Islet precursor cell (in vitro differentiated cells): ENCODE measurements around the gene IL1R2.

ENCODE experiments used
- DNase-seq: peaks from one replicate; pipeline ENCODE4 v3.0.0-alpha.2; 2018

The IL1R2 gene, protein sequence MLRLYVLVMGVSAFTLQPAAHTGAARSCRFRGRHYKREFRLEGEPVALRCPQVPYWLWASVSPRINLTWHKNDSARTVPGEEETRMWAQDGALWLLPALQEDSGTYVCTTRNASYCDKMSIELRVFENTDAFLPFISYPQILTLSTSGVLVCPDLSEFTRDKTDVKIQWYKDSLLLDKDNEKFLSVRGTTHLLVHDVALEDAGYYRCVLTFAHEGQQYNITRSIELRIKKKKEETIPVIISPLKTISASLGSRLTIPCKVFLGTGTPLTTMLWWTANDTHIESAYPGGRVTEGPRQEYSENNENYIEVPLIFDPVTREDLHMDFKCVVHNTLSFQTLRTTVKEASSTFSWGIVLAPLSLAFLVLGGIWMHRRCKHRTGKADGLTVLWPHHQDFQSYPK

DNA sequence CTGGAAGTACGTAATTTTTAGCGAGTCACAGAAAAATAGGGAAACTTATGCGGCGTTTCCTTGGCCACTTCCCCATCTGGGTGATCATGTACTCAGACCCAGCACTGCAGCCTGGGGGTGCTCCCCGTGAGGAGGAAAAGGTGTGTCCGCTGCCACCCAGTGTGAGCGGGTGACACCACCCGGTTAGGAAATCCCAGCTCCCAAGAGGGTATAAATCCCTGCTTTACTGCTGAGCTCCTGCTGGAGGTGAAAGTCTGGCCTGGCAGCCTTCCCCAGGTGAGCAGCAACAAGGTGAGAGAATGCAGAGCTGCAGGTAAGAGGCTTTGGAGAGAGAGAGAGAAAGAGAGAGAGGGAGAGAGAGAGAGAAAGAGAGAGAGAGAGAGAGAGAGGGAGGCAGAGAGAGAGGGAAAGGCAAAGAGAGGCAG lies at the start of gene IL1R2:
IL1R2 (plus strand) TSS at position 240 of the 425 bp plus-strand sequence. CDS start 16,616 bp downstream, outside the sequence.
- DNase-seq: no peak

DNA sequence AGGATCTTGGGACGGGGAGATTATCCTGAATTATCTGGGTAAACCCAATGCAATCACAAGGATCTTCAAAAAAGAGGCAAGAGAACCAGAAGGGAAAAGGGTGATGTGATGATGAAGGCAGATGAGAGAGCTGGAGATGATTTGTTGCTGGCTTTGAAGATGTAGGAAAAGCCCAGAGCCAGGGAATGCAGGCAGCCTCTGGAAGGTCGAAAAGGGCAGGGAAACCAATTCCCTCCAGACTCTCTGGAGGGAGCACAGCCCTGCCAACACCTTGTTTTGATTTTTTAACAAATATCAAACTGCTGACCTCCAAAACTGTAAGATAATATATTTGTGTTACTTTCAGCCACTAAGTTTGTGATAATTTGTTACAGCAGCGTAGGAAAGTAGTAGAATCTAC lies 48.9 kb upstream of the IL1R2 start:
- no peak for DNase-seq

DNA sequence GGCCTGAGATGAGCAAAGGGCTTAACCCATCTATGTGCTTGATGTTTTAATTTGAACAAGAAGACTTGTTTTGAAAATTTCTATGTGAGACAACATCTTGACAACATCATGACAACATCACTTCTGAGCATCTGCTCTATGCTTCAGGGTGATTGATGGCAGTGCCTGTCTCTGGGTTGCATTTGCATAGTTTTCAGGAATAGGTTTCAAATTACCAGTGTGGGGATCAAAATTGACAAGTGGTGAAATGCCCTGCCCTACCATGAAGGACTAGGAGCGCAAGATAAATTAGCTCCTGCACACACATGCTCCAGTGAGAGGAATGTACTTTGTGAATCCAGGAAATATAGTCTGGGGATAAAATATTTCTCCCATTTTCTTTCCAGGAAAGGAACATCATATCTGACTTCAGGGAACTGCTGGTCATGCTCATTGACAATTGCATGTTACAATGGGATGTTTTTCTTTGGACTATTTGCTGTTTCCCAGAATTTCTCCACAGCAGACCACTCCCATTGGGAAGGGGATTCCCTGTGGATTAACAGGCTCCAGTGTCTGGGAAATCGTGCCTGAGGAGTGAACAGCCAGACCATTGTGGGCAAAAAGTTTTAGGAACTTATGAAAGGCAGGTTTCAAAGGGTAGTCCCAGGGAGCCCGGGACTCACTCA lies 45.3 kb upstream of the IL1R2 start:
- no peak for DNase-seq

DNA sequence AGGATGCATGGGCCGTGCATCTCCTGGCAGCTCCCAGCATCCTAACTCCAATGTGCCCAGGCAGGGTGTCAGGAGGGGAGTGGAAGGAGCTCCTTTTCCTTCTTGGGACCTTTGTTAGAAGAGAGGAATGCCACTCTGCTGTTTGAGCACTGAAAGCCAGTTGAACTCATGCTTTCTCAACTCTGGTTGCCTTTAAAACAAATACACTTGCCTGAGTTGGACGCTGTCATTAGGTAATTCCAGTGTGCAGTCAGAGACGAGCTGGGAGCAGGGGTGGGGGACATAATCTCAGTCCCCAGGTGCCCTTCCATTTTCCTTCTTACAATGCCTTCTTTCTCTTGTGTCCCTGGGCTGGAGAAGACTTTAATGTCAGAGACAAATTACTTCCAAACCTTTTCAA lies 44.4 kb upstream of the IL1R2 start:
- DNase-seq: no peak

DNA sequence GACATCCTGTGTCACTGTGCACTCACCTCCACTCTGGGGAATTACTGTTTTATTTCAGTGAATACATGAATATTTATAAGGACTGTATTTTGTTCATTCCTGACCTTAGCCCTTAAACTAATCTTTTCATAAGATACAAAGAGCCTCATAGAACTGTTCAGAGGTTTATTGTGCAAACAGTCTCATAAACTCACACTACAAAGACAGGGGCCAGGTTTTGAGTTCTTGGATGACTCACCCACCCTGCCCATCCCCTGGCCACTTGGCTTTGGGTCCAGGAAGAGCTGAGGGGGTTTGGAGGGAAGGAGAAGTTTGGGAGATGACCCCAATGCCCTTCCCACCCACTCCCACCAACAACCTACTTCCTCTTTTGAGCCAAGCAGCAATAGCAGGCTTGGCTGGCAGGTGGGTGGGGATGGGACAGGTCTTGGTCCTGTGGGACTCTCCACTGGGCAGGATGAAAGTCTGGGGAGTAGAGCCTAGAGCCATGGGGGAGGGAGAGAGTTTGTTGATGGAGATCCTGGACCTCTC lies 43.1 kb upstream of the IL1R2 start:
- no peak for DNase-seq

DNA sequence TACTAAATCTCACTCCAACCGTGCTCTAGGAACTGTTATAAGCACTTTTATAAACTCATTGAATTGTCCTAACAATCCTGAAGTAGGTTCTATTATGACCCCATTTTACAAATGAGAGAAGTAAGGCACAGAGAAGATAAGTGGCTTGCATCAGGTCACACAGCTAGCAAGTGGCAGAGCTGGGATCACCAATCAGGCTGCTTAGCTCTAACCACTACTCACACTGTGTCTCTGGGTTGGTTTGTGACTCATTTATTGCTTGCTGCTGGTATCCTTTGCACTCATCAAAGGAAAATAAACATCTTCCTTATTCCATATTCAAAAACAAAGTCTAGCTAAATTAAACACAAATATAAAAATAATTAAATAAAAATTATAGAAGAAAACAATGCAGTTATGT lies 42.5 kb upstream of the IL1R2 start:
- DNase-seq: no peak

DNA sequence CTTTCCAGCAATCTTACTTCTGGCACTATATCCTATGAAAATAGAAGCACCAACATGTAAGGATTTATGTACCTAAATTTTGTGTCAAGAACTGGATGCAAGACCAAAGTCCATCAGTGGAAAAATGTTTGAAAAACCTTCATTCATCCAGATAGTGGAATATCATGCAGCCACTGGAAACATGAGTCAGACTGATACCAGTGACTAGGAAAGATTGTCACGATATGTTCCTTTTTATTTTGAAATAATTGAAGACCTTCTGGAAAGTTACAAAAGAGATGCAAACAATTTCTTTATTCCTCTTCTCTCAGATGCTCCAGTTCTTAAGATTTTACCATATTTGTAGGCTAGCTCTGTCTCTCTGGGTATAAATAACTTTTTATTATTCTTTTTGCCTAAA lies 40.5 kb upstream of the IL1R2 start:
- DNase-seq: no peak

DNA sequence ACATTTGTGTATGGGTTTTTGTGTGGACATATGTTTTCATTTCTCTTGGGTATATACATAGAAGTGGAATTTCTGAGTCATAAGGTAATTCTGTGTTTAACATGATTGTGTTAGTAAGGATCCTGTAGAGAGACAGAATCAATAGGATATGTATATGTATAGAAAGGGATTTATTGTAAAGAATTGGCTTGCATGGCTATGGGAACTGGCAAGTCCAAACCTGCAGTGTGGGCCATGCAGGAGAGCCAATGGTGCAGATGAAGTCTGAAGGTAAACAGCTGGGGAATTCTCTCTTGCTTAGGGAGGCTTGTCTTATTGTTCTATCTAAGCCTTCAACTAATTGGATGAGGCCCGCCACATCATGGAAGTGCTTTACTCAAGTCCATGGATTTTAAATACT lies 39.2 kb upstream of the IL1R2 start:
- DNase-seq: no peak

DNA sequence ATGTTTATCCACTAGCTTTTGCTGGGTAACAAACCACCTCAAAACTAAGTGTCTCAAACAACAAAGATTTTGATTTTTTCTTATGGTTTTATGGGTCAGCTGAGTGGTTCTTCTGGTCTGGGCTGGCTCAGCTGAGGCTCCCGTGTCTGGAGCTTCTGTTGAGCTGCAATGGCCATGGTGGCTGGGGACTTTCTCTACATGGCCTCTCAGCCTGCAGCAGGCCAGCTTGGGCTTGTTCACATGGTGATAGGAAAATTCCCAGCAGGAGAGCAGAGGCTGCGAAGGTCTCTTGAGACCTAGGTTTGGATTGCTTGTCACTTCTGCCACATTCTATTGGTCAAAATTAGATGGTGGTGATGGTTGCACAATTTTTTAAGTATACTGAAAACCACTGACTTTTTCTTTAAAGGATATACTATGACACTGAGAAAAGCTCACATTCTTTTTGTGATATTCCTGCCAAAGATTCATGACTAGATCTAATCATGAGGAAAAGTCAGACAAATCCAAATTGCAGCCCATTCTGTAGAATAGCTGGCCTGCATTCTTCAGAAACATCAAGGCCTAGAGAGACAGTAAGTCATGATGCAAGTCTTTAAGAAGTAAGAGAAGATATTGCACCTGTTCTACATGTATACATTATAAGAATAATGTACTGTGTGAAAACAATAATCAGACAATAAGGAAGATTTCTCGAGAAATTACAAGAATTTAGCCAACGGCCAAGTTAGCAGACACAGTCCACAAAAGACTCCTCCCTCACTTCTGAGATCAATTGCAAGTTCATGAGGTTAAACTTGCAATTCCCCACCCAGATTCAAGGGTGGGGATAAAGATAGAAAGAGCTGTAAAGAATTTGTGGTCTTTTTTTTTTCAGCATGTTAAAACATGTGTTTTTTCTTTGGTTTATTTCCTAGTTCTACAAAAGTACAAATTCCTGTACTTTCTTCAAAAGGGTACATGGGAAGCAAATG lies 35.0 kb upstream of the IL1R2 start:
- no peak for DNase-seq

DNA sequence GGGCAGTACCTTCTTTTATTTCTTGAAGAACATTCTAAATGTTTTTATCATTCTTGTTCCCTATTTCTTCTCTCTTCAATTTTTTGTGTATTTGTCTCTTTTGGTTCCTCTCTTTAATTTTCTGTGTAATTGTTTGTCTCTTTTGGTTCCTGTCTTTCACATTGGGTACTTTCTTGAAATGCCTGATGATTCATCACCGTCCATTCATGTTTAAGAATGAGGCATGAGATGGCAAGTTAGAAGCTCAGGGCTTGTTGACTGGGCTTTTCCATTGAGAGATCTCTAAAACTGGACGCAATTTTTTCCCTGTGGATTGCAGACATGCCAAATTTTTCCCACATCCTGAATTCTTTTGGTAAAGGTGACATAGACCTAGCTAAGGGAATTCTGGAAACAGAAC lies 33.7 kb upstream of the IL1R2 start:
- DNase-seq: no peak

DNA sequence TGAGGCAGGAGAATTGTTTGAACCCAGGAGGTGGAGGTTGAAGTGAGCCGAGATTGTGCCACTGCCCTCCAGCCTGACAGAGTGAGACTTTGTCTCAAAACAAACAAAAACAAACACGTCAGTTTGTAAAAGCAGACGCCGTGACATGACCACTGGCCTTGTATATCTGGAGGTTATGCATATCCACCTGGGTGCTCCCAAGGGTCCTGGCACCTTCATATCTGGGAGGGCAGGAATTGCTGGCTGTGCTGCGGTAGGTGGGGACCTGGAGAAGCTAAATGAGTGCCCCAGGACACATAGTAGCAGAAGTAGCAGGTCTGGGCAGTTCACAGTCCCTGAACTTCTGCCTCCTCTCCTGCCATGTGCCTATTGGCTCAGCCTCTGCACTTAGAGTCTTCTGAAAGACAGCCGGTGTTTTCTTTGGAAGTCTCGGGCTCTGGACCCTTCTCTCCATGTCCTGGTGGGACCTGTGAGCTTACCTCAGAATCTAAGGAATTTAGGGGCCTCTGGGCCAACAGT lies 30.9 kb upstream of the IL1R2 start:
- peak; percentile 83 for DNase-seq

DNA sequence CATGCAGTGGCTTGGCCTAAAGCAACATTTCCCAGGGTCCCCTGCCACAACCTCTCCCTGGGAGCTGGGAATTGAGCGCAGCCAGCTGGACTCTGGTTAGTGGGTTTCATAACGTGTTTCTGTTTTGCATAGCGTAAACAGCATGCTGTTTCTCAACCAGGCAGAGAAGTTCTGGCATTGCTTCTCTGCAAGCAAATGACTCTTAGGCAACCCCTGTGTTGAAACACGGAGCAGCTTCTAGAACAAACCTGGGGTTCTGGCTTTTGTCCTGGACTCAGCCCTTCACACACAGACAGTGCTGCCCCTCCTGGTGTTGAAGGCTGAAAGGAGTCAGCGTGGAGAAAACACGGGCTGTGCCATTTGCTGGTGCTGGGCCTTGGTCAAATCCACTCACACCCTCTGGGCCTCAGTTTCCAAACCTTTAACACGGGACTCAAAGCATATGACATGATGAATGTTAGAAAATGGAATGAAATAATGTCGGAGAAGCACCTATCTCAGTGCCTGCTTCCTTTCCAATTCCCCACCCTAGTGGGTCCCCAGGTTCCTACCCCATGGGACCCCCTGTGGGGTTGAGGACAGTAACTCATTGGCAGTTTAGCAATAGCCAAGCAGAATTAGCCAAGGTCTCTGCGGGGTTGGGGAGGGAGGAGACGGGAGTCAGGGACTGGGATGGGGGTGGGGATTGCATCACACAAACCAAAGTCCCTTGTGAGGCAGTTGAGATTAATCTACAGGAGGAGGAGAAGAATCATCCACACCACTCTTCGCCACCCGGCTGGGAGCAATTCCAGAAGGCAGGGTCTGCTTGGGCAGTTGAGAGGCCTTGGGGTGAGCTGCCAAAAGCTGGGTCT lies 30.2 kb upstream of the IL1R2 start:
- DNase-seq: peak; percentile 56

DNA sequence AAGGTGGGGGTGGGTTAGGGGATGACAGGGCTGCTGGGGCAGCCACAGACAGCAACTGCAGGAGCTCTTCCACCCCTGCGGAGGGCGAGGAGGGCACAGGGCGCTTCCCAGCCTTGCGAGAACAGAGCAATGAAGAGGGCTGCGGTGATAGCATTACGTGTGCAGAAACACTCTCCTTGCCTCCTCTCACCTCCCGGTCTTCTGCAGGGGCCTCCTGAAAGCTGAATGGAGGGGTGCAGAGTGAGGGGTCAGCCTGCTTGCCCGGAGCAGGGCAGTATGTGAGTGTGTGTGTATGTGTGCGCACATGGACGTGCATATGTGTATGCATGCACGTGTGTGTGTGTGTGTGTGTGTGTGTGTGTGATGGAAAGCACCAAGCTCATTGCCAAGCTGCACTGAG lies 29.5 kb upstream of the IL1R2 start:
- DNase-seq: no peak

DNA sequence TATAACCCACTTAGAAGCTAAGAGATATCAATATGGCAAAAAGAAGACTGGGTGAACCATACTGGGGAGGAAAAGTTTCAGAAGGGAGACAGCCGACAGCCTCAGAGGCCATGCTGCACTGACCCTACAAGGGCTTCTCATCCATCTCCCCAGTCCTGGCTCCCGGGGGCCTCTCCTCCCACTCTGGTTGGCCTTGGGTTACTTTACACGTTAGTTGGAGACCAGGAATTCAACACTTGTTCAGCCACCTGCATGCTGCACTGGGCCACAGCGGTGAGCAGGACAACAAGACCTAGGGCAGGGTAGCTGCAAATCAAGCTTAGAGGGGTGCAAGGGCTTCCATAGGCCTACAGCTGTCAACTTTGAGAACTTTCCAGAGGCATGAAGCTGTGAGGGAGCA lies 28.6 kb upstream of the IL1R2 start:
- no peak for DNase-seq

DNA sequence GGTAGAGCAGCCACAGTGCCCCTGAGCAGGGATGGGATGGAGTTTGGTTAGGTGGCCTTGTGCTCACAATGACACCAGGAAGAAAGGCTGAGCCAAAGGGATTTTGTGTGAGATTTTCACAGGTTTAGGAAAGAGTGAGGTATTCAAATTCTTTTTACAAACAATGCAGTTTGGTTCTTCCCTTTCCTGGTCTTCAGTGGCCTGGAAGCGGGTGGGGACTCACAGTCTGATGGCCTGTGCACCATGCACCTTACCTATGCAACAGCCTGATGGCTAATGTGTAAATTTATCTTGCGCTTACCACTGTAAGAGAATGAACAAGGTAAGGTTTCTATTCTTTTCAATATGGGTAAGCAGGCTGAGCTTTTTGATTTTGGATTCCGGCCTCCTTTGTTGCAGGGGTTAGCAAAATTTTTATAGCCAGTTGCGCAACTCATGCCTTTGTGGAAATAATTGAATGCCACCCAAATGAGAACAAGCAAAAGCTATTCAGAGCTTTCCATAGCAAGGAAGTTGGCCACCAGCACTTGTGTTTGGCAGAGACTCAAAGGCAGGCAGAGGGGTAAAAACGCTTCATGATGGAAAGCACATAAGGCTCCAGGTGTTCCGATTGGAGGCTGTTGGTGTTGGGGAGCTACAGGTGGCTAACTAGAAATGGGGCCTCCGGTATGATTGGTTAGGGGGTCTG lies 23.8 kb upstream of the IL1R2 start:
- no peak for DNase-seq

DNA sequence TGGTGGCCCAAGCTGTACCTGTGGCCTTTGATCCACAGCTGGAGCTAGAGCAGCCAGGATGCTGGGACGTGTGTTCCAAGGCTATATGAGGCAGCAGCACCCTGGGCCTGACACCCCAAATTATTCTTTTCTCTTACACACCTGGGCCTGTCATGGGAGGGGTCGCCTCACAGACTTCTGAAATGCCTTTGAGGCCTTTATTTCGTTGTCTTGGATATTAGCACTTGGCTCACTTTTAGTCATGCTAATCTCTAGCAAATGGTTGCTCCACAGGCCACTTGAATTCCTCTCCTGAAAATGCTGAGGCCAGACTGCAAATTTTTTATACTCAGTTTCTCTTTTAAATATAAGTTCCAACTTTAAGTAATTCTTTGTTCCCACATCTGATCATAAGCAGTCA lies 22.0 kb upstream of the IL1R2 start:
- no peak for DNase-seq

DNA sequence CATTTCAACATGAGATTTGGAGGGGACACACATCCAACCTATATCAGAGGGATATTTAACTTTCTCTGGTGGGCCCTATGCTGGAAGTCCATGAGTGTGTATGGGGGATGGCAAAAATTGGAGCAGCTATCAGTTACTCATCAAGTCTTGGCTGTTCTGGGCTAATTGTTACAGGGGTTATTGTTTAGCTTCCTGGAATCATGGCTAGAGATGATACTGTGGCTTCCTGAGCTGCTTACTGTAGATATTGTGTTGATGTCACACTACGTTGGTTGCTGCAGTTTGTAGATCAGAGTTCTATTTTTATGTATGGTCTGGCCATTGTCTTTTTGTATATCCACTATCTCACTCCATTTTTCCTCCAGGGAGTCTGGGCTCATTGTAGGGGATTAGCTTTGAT lies 20.9 kb upstream of the IL1R2 start:
- DNase-seq: no peak

DNA sequence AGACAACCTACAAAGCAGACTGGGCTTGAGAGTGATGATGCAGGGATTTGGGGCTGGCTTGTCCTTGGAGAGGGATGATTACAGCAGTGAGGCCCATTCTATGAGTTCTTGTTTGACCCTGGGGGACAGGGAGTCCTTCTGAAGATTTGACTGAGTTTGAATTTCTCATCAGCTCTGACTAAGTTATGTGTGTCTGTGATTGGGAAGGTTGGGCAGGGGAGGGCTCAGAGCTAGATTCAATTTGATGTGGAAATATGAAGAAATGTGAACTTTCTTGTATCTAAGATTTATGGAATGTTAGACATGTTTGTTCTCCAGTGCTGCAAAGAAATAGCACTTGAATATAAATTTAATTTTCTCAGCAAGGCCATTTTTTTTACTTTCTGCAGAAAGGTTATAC lies 19.9 kb upstream of the IL1R2 start:
- DNase-seq: no peak

DNA sequence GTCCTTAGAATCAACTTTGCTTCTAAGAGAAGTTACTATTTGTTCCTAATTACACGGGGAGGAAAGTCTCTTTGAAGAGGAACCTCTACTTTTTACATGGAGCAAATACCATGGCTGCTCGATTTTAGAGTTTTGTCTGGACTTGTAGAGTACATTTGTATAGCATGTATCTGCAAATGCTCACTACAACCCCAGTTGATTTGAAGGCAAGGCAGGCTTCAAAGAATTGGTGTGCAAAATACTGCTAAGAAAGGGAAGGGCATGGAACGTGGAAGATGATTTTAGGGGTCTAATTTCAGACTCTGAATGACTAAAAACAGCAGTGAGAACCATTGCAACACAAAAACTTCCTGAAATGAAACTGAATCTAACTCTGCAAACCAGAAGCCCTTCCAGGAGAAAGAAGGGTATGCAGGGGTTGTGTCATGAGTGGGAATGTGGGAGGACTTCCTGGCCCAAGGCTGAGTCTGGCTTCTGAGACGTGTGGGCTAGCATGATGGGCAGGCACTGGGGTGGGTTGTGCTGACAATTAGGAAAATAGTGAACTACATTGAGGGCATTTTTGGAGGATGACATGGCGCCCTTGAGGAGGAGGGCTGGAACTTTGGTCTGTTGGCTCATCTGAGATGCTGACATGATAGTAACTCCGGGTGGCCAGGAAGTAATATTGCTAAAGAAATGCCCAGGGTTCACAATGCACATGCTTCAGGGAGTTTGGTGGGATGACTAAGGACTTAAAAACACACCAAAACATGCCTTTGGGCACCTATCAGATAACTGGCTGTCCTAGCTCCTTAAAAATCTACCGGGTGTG lies 18.9 kb upstream of the IL1R2 start:
- peak; percentile 93 for DNase-seq

DNA sequence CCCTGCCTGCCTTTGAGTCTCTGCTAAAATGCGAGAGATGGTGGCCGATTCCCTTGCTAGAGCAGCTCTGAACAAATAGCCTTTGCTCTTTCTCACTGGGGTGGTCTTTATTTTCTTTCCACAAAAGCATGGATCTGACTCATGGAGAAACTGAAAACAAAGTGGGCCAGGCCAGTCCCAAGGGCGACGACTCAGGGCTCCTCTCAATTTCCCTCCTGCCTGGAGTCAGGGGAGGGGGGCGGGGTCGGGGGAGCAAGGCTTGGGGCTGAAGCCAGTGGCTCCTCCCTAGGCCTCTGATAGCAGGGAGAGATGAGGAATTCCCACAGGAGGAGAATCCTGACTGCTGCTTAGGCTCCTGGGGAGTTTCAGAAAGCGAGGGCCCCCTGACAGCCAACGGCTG lies 17.1 kb upstream of the IL1R2 start:
- DNase-seq: peak; percentile 72
